Mesangial cell (primary cell): ENCODE data around the gene CA7. TPM values are rescaled to one million over a fixed set of nuclear protein-coding genes. Genes with fewer than 3 reads are reported as not detected.

Source experiments
- total RNA-seq: library from RNA; depleted of rRNA; stranded (reverse); fragments of >200 nt; gene quantifications from 2 replicates; pipeline ENCODE4 v1.2.3, GENCODE V29; 2015

CA7 gene
- not detected in 2 replicates for total RNA-seq

GRCh38 chr16:66844342-66845079 lies at the start of gene CA7:
Gene CA7 (plus strand): TSS chr16:66844414. CDS start chr16:66844488, 74 bp downstream.

GRCh38 chr16:66801320-66802105 lies 42.7 kb upstream of the CA7 start, which contains the start of gene TERB1:
Gene TERB1 (minus strand): TSS chr16:66801584. CDS start chr16:66796798, 4,786 bp downstream.

GRCh38 chr16:66830422-66831404 lies 13.5 kb upstream of the CA7 start, which contains the start of gene NAE1:
Gene NAE1 (minus strand): TSS chr16:66830976. CDS start chr16:66830899, 77 bp downstream.

GRCh38 chr16:66880288-66881013 lies 36.2 kb downstream of the CA7 start, which contains the start of gene PDP2:
Gene PDP2 (plus strand): TSS chr16:66880515. CDS start chr16:66884285, 3,770 bp downstream.

Other genes with a start within 250 kb of the CA7 start
- 98.7 and 157 TPM in 2 replicates for gene CMTM3, start 239.7 kb upstream of the CA7 start, total RNA-seq
- gene CMTM4, start 147.7 kb upstream of the CA7 start, total RNA-seq: 17.3 and 46.8 TPM in 2 replicates
- gene DYNC1LI2, start 92.8 kb upstream of the CA7 start, total RNA-seq: 53.8 and 54.1 TPM in 2 replicates
- gene TERB1, start 42.8 kb upstream of the CA7 start, total RNA-seq: not detected in 2 replicates
- 20.4 and 58.3 TPM in 2 replicates for gene NAE1, start 13.4 kb upstream of the CA7 start, total RNA-seq
- gene PDP2, start 36.1 kb downstream of the CA7 start, total RNA-seq: 10.9 and 16.3 TPM in 2 replicates
- gene CDH16, start 74.5 kb downstream of the CA7 start, total RNA-seq: 0.49 and 71.2 TPM in 2 replicates
- 23.1 and 59.2 TPM in 2 replicates for gene RRAD, start 81.1 kb downstream of the CA7 start, total RNA-seq
- 136 and 158 TPM in 2 replicates for gene CIAO2B, start 90.0 kb downstream of the CA7 start, total RNA-seq
- gene CES2, start 91.1 kb downstream of the CA7 start, total RNA-seq: 17.1 and 54.3 TPM in 2 replicates
- under 0.01 and 0.38 TPM in 2 replicates for gene CES3, start 116.9 kb downstream of the CA7 start, total RNA-seq
- gene CES4A, start 144.2 kb downstream of the CA7 start, total RNA-seq: 0.98 and 2.4 TPM in 2 replicates
- gene CBFB, start 184.7 kb downstream of the CA7 start, total RNA-seq: 27.5 and 70.4 TPM in 2 replicates